GM19324 (cell line): Measurements from ENCODE around the gene CEP112.

ENCODE experiments used
- ATAC-seq: cut with Tn5 transposase; IDR thresholded peaks from one replicate; pipeline ENCODE4 v1.9.1; 2021; ENCODE audit warnings: mild to moderate bottlenecking, moderate library complexity; ENCODE audit not compliant: unreplicated experiment, low FRiP score

Gene CEP112

DNA sequence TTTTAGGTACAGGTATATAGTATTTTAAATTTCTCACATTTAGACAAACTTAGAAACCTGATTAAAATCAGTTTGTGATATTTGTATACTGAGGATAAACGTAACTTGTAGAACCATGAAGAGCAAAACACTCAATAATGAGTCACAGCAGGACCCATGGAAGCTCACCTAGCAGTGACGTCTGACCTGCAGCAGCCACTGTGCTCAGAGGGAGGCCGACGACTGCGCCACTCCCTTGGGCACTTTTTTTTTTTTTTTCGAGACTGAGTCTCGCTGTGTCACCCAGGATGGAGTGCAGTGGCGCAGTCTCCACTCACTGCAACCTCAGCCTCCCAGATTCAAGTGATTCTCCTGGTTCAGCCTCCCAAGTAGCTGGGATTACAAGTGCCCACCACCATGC, 524.3 kb downstream of the CEP112 start:
- ATAC-seq: no peak

DNA sequence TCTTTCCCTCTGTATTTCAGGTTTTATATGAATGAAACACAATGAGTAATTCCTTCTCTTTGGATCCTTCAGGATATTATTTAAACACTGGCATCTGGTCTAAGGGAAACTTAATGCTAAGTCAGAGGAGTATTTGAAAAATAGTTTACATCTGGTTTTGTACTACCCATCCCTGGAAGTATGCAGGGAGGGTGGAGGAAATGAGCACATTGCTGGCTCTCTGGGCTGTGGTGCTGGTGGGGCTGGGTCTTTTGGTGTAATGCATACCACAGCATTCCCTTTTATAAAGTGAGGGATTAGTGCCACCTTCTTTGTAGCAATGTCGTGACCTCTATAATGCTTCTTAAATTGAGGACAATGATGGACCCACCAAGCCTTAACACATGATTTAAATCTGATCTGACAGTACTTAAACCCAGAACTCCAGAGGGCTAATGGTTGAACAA, 525.0 kb downstream of the CEP112 start:
- no peak for ATAC-seq

DNA sequence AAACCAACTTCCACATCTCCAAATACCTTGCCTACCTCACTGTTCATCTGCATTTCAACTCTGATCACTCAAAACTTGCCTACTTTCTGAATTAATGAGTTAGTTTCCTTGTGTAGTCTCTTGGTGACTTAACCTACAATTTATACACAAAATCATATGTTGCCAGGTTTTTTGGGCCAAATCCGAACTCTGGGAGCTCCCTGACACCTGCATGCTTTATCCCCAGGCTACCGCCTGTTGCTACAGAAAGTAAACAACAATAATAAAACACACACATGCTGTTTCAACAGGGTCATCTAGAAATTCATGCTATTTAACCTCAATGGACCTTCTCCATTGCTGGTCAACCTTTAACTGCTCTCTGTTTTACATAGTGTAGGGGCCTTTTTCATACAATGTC, 526.0 kb downstream of the CEP112 start:
- ATAC-seq: no peak

DNA sequence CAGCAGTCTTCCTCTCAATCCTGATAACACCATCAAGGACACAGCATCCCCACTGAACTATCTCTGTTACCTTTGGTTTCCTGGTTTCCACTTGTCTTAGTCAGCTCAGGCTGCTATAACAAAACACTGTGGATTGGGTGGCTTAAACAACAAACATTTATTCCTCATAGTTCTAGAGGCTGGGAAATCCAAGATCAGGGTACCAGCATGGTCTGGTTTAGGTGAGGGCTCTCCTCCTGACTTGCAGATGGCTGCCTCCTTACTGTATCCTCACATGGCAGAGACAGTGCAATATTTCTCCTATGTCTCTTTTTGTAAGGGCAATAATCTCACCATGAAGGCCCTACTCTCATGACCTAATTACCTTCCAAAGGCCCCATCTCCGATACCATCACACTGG, 527.2 kb downstream of the CEP112 start:
- ATAC-seq: no peak

DNA sequence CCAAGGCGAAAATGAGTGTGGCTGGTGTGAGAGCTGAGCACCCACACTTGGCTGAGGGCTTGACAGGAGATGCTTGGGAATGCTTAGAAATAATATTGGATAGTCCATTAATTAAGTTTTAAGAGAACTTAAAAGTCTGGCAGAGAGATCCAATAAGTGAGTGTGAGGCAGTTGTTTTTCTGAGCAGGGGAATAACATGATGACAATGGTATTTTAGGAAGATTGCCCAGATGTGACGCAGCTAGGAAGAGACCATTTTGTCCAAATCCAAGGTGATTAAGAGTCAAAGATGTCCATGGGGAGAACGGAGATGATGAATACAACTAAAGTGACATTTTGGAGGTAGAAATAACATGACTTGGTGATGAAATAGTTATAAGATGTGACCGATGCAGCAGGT, 527.7 kb downstream of the CEP112 start:
- ATAC-seq: no peak

DNA sequence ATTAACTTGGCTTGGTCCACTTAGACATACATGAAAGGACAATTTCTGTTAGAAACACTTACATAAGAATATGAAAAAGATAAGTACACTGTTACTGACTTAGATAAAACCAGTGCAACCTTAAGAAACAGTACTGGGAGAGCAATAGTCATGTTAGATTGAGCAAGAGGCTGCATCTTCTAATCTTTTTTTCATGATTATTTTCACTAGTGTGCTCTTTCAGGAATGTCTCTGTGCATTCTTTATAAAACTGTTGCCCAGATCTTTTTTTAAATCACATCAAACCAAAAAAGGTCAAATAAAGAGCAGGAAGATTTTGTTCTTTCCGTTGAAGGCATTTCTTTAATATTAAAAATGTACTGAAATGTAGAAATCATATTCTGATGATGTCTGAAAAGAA, 529.7 kb downstream of the CEP112 start:
- ATAC-seq: no peak

DNA sequence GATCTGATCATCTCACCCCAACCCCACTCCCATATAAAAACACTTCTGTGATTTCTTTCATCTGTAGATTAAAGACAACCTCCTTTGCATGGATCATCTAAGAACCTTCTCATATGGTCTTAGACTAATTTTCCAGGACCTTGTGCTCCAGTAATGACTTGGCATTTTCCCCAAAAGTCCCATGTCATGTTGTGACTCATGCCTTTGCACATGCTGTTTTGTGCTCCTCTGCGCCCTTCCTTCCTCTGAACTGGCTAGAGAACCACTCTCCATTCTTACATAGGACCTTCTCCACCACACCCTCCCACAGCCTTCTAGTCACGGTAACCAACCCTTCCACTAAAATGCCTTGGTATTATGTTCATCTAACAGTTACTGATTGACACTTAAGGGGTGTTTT, 531.0 kb downstream of the CEP112 start:
- ATAC-seq: no peak

DNA sequence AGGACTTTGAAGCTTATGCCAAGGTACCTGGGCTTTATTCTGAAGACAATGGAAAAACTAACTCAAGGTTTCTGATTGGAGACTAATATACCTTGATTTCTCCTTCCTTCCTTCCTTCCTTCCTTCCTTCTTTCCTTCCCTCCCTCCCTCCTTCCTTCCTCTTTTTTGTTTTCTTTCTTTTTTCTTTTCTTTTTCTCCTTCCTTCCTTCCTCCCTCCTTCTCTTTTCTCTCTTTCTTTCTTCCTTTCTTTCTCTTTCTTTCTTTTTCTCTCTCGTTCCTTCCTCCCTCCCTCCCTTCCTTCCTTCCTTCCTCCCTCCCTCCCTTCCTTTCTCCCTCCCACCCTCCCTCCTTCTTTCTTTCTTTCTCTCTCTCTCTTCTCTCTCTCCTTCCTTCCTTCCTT, 531.9 kb downstream of the CEP112 start:
- no peak for ATAC-seq

DNA sequence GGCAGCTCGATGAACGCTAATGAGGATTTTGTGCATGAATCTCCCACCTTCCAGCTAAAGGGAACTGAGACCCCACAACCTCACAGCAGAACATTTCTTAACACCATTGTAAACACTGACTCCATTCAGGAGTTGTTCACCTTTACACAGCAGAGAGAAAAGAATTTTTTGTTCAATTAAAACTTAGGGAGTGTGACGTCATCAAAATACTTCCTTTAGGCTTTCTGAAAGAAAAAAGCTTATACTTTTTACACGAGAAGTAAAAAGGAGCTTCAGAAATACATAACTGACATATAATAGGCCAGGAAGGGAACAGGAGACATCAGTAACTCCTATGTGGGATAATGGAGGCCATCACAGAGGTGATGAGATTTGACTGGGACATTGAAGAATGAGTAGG, 532.4 kb downstream of the CEP112 start:
- ATAC-seq: no peak

DNA sequence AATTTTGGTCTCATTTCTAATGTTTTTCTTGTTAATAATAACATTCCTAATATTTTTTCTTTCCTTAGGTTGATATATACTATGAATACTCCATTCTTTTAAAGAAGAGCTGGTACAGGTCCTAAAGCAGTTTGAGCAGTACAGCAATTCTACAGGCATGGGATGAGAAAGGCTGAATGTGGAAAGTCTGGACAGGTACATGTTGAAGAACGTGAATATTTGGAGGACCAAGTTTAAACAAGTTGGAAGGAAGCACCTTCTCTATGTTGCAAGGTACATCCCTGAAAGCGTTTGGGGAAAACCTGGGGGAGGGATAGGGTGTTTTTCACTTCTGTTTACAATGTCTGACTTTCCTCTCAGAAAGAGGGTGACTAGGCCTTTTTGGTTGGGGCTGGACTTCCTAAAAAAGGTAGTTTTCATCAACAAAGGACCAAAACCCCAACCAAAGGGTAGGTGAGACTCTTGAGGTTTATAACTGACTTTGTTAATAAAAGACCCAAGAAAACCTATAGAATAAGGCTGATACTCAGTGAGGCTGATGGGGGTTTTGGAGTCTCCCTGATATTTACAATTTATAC, 534.6 kb downstream of the CEP112 start:
- no peak for ATAC-seq

DNA sequence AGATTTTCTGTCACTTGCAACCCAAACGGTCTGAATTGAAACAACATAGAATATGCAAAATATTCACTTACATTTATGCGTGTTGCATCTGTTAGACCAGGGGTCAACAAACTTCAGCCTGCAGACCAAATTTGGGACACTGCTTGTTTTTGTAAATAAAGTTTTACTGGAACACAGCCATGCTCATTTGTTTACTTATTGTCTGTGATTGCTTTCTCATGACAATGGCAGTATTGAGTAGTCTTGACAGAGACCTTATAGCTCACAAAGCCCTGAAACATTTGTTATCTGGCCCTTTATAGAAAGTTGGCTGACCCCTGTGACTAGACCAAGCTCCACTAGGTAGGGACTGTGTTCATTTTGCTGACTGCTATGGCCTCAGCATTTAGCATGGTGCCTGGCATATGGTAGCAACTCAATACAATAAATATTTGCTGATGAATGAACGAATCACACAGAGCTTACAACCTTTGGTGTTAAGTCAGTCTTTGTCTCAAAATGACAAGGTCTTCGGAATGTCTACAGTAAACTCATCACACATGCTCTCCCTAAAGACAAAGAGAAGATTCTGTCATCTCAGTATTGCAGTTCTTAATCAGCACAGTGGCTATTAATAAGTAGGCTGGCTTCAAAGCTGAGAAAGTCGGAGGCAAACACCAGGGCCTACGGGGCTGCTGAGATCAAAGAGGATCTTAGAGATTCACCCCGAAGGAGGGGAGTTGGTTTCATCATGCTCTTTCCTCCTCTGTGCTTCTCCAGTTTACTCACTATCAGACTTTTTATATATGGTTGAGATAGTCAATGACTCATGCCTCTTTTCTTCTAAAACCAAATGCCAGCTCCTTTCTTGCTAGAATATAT, 535.3 kb downstream of the CEP112 start:
- ATAC-seq: no peak

DNA sequence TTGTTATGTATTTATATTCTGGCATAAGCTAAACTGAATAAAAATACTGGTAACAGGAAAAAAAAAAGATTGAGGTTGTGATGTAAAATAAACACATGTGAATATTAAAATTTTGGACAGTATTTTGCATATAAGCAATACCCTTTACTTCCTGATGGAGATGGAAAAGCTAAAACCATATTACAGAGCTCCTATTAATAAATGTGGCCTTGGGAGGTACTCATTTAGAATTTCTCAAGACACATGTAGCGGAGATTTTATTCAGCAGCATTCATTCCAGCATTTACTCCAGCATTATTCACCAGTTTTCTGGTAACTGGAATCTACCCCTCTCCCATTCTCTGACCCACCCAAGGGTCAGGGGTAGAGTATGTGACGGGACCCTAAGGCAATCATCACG, 536.2 kb downstream of the CEP112 start:
- ATAC-seq: no peak

DNA sequence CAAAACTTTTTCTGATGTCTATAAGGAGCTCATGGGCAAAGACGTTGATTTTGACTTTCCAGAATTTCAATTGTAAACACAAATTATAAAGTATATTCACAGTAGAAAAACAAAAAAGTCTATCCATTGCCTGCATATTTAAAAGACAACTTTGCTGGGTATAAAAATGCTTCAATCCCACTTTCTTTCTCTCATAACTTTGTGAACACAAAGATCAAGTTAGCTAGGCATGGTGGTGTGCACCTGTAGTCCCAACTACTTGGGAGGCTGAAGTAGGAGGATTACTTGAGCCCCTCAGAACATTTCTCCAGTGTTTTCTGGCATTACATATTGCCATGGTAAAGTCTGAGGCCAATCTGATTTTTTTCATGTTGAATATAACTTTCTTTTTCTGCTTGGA, 547.4 kb downstream of the CEP112 start:
- no peak for ATAC-seq

DNA sequence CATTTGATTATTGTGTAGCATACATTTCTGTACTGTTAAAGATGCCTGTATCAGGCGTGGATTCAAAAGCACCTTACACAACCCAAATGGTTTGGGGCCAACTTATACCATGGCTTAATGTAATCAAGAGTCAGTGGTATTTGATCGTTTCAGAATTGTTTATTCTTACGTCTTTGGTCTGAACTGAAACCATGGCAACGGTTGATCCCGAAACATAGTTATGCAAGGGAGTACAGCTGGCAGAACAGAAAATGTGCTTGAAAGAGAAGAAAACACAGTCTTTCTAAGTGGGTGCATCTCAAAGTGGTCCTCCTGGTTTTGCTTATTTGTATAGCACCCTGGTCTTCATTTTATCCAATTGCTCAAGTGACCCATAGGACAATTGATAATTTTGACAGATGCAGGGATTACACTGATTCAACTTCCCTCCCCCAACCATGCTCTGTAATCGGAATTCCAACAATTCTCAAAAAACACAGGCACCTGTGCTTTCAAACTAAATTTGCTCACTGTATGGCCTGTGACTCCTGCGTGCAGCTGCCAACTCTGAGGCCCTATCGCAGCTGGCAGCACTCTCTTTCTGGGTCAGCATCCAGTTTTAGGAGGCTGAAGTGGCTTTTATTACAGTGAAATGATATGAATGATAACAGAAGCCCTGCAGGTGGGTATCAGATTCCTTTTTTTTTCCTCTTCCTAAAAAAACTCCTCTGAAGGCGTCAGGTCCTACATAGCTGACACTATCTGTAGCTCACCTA, 553.5 kb downstream of the CEP112 start:
- ATAC-seq: no peak

DNA sequence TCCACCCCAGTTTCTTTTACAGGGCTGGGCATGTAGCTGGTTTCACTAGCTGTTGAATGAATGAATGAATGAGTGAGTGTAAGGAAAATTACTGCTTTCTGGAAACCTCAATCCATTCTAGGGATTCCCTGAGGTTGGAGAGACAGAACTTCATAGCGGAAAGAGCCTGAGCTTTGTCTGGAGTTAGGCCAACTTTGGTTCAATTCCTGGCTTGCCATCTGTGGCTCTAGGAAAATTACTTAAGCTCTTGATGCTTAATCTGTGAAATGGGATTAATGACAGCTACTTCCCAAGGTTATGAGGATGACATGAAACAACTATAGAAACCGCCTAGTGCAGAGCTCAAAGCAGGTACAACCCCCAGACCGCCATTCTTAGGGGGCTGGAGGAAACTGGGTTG, 554.1 kb downstream of the CEP112 start:
- no peak for ATAC-seq

DNA sequence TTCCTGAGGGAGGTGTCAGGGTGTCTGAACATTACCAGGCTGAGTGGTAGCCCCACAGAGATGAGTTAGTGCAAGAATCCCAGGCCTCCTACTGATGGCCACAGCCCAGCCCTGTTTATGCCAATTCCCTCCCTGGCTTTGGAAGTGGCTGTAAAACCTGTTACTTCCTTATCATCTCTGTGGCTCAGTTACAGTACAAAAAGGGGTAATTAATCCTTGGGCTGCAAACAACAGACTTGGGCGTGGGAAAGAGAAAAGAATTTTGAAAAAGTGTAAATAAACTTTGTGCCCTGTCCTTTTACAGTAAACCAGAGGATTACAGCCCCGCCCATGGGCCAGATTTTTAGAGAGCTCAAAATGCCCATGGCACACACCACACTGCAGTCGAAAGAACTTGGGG, 557.4 kb downstream of the CEP112 start:
- ATAC-seq: no peak

DNA sequence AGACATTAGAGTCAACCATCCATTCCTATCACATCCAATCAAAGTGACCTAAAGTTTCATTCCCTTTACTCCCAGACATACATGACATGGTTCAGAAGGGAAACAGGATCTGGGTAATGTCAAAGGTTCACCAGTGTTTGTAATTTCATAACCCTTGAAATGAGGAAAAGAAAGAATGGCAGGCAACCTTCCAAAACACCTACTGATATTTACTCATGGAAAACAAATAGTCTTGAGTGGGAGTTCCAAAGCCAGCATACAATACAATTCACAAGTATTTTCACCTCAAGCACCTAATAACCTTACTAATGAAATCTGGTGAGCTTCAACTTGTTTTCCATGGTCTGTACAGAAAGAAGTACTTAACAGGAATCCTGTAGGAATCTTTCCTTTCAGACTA, 557.9 kb downstream of the CEP112 start:
- ATAC-seq: no peak

DNA sequence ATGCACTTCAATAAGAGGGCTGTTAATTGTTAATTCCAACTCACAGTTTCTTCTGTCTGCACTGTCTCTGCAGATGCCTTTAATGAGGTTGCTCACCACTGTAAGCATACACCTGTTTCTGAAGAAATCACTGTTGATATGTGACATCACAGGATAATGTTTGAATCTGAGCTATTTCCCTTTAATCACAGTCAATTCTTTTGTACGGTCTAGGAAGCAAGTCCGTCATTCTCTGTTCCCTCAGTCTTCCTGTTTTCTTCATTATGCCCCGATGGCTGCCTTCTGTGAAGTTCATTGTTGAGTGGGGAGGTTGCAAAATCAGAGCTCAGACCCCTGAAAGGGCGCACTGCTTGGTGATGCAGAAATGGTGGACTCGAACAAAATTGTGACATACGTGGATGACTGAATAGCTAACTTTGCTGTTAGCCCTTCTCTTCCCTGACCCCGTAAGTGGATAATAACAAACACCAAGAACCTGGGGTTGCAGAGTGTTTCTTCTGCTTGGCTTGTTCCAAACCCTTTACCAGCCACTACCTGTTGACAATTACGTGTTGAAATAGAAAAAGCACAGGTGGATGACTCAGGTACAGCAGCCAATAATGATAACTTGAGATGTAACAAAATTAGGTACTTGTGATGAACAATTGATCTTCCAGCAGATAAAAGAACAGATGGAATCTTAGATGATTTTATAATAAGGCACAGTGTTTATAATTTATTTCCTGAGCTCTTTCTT, 558.6 kb downstream of the CEP112 start:
- ATAC-seq: no peak

DNA sequence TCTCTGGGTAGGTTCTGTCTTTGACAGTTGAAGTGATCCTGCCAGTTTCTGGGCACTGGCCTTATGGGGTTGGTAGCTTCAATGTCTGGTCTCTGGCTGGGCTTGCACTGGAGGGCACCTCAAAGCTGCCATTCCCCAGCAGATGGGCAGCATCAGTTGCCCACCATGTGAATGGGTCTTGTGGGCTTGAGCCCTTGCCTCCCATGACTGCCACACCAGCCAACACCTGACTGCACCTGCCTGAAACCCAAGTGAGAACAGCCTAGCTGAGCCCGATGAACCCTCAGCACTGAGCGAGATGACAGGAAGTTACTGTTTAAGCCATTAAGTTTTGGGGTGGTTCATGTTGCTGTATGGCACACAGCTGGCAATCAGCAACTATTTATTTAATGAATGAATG, 561.4 kb downstream of the CEP112 start:
- ATAC-seq: no peak

DNA sequence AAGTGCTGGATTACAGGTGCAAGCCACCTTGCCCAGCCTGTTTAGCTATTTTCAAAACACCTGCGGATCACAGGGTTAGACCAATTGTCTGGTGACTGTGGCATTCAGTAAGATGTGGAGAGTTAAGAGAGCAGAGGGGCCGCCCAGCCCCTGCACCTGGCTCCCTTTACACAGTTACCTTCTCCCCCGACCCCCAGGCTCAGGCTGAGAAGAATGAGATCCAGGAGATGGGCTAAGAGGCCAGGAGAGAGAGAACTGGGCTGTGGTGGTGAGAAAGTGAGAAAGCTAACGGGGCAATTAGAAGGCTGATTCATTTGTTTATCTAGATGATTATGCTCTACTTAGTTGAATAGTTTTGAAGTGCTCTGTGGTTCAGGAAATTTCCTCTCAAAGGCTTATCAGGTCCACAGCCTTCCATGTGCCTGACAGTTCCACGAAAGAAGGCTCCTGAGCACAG, 562.7 kb downstream of the CEP112 start:
- no peak for ATAC-seq

DNA sequence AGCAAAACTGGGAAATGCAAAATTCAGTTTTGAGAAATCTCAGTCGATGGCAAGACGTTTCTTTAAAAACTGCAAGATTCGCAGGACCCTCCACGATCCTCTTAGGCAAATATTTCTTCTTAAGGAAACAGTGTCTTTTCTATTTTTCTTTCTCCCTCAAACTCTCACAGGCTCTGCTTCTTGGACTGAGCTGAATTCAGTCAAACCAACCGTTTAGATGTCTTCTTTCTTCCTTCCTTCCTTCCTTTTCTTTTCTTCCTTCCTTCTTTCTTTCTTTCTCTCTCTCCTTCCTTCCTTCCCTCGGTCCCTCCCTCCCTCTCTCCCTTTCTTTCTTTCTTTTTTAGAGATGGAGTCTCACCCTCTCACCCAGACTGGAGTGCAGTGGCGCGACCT, 563.3 kb downstream of the CEP112 start:
- no peak for ATAC-seq
